ENCODE results near the gene ANP32A. TPM values are rescaled to one million over a fixed set of nuclear protein-coding genes. Genes with fewer than 3 reads are reported as not detected.
A peak's percentile ranks its signal among the peaks of the same experiment; 100 is the strongest.

The ANP32A gene
- total and polyA plus RNA-seq, 9 of the 15 experiments (the other 6 are each of a cell fraction or from before 2014, with no cell fraction given), result 13.2 to 656 (median 210) TPM

GRCh38 chr15:68817304-68818065, 3.2 kb downstream of the ANP32A start (continued):
- TF ChIP-seq ZBTB33 (CRISPR knock-in tag; IDR thresholded peaks at IDR 0.05), result no peak
- TF ChIP-seq ZBTB2 (IDR thresholded peaks at IDR 0.05), result no peak
- TF ChIP-seq NFATC3 (IDR thresholded peaks at IDR 0.05), result no peak
- no peak for TF ChIP-seq PATZ1 (CRISPR knock-in tag; IDR thresholded peaks at IDR 0.05; ENCODE audit: borderline replicate concordance)
- TF ChIP-seq BRD4 (IDR thresholded peaks at IDR 0.05), result peak; percentile 98
- TF ChIP-seq TGIF2 (CRISPR knock-in tag; IDR thresholded peaks at IDR 0.05), result no peak
- 0 out of 2 replicates have a peak, but pooled peaks have one; percentile 81 for TF ChIP-seq RBM14 (IDR thresholded peaks at IDR 0.05; ENCODE audit: borderline replicate concordance, insufficient read depth, low read depth, low read length)
- TF ChIP-seq ATF2 (CRISPR knock-in tag; IDR thresholded peaks at IDR 0.05), result no peak
- TF ChIP-seq LARP7 (IDR thresholded peaks at IDR 0.05), result no peak
- no peak for TF ChIP-seq HINFP (tag; conservative IDR thresholded peaks at IDR 0.05; ENCODE audit: low read depth)
- no peak for TF ChIP-seq ZNF124 (CRISPR knock-in tag; IDR thresholded peaks at IDR 0.05)
- no peak for TF ChIP-seq ZNF766 (CRISPR knock-in tag; conservative IDR thresholded peaks at IDR 0.05)
- peak; percentile 85 for TF ChIP-seq PCBP1 (IDR thresholded peaks at IDR 0.05; ENCODE audit: low read depth, low read length, poor library complexity, severe bottlenecking)
- TF ChIP-seq ZFP91 (CRISPR knock-in tag; IDR thresholded peaks at IDR 0.05), result no peak
- TF ChIP-seq CHD1 (IDR thresholded peaks at IDR 0.05; ENCODE audit: low read length), result peak; percentile 29

Data from K562 (cell line).